K562 (cell line): Measurements from ENCODE around the gene SPATA19. TPM values are rescaled to one million over a fixed set of nuclear protein-coding genes. Genes with fewer than 3 reads are reported as not detected.

Source experiments
- ATAC-seq: fragments of 200-7000 bp; cut with Tn5 transposase; 3 replicates; pipeline ENCODE4 v1.9.1; 2020; ENCODE audit warnings: moderate library complexity
- BruUV-seq: library from RNA; stranded (reverse); fragments of 400-500 nt; replicated peaks from 2 replicates; lab custom pipeline; 2021; lab: Mats Ljungman, UMichigan
- CTCF ChIA-PET: fragments of 300-600 bp; formaldehyde crosslinking; extraction: SDS; loops from one replicate; lab custom pipeline; 2021; ENCODE audit warnings: low intra/inter-chr PET ratio; lab: Yijun Ruan, JAX
- POLR2A ChIA-PET: fragments of 300-600, 350-650 bp; sonication (Branson Sonifier 250); formaldehyde crosslinking; extraction: SDS; loops from one replicate; lab custom pipeline; 2021; ENCODE audit warnings: antibody characterized with exemption, inconsistent platforms; lab: Yijun Ruan, JAX
- DNase-seq, 4 experiments: peaks; one replicate each; pipeline versions ENCODE4 v3.0.0 to v3.0.0-alpha.2; 2011 to 2018; ENCODE audit warnings: low spot score in 3 of 4, mixed read lengths in 3 of 4; ENCODE audit errors: extremely low read depth in 1 of 4
- FAIRE-seq: peaks from 2 replicates; lab custom pipeline; 2011; peaks lifted over from hg19 to GRCh38; lab: Jason Lieb, UNC
- H2AFZ ChIP-seq: 2 replicates; pipeline ENCODE4 v1.6.0; 2011; ENCODE audit warnings: low read depth, low read length, control low read depth, inconsistent platforms
- H3K27ac ChIP-seq: fragments of 200-600 bp; 3 replicates; pipeline ENCODE4 v1.8.0; 2011; ENCODE audit warnings: low read depth, mild to moderate bottlenecking, control low read depth, inconsistent platforms, low read length, moderate library complexity, mixed read lengths; ENCODE audit errors: extremely low read depth
- H3K27me3 ChIP-seq, 2 experiments: fragments of 300-600 bp in 1 of 2; 2 replicates in 1 of 2; 3 replicates in 1 of 2; pipeline versions ENCODE4 v1.6.0 to v1.8.0; 2011; ENCODE audit warnings: inconsistent platforms in 2 of 2, low read length in 2 of 2, mild to moderate bottlenecking in 1 of 2, mixed read lengths in 1 of 2, moderate library complexity in 1 of 2; ENCODE audit not compliant: control insufficient read depth in 2 of 2, insufficient read depth in 2 of 2
- H3K36me3 ChIP-seq: fragments of 300-600 bp; 3 replicates; pipeline ENCODE4 v1.8.0; 2011; ENCODE audit warnings: mild to moderate bottlenecking, low read length, inconsistent platforms; ENCODE audit not compliant: control insufficient read depth, insufficient read depth
- H3K4me1 ChIP-seq, 2 experiments: fragments of 200-600 bp in 1 of 2; replicated peaks in 1 of 2; 2 replicates in 1 of 2; 3 replicates in 1 of 2; pipeline versions ENCODE4 v1.5.1 to v1.8.0; 2011; ENCODE audit warnings: inconsistent platforms in 2 of 2, low read length in 2 of 2, mild to moderate bottlenecking in 1 of 2, mixed read lengths in 1 of 2, moderate library complexity in 1 of 2; ENCODE audit not compliant: control insufficient read depth in 2 of 2, insufficient read depth in 2 of 2
- H3K4me2 ChIP-seq: 2 replicates; pipeline ENCODE4 v1.6.1; 2011; ENCODE audit warnings: low read length, control low read depth, inconsistent platforms, mixed read lengths; ENCODE audit not compliant: insufficient read depth
- H3K4me3 ChIP-seq: fragments of 200-600 bp; sonication (generic), shearing (Covaris generic); 2 replicates; pipeline ENCODE4 v1.5.1; 2016; ENCODE audit warnings: control low read depth, inconsistent platforms
- H3K79me2 ChIP-seq: fragments of 200-600 bp; 3 replicates; pipeline ENCODE4 v1.8.0; 2011; ENCODE audit warnings: low read length, inconsistent platforms; ENCODE audit not compliant: control insufficient read depth, insufficient read depth
- H3K9ac ChIP-seq, 2 experiments: 2 replicates each; pipeline versions ENCODE4 v1.6.0 to v1.6.1; 2011; ENCODE audit warnings: low read depth in 2 of 2, low read length in 2 of 2, control low read depth in 1 of 2, inconsistent platforms in 1 of 2, mild to moderate bottlenecking in 1 of 2, mixed read lengths in 1 of 2; ENCODE audit not compliant: insufficient read depth in 1 of 2
- H3K9me1 ChIP-seq: one replicate; pipeline ENCODE4 v1.6.0; 2011; ENCODE audit warnings: inconsistent platforms, mild to moderate bottlenecking, low read length, moderate library complexity; ENCODE audit not compliant: control insufficient read depth, insufficient read depth
- H3K9me3 ChIP-seq: replicated peaks from 2 replicates; pipeline ENCODE4 v1.5.1; 2011; ENCODE audit warnings: low read depth, low read length, inconsistent platforms; ENCODE audit not compliant: control insufficient read depth, insufficient read depth
- H4K20me1 ChIP-seq: replicated peaks from 2 replicates; pipeline ENCODE4 v1.6.1; 2011; ENCODE audit warnings: low read length, inconsistent platforms, mixed read lengths; ENCODE audit not compliant: control insufficient read depth, insufficient read depth
- GATAD2B ChIP-seq: fragments of 450-650 bp; IDR thresholded peaks from 2 replicates; pipeline ENCODE4 v1.6.1; 2017; ENCODE audit warnings: mild to moderate bottlenecking, borderline replicate concordance
- MAX ChIP-seq: sonication (generic); formaldehyde crosslinking; IDR thresholded peaks from 2 replicates; pipeline ENCODE4 v1.9.0; 2022; ENCODE audit warnings: mild to moderate bottlenecking, missing genetic modification reagents
- NFATC3 ChIP-seq: fragments of 450-650 bp; IDR thresholded peaks from 2 replicates; pipeline ENCODE4 v1.6.1; 2017; ENCODE audit warnings: mild to moderate bottlenecking
- POLR2H ChIP-seq: IDR thresholded peaks from 2 replicates; pipeline ENCODE4 v1.6.1; 2016; ENCODE audit warnings: missing genetic modification characterization, low read depth, mild to moderate bottlenecking, control low read depth, missing compliant biosample characterization, moderate library complexity
- RHOXF2B ChIP-seq: fragments of 250-450 bp; sonication (Bioruptor Pico); conservative IDR thresholded peaks from 2 replicates; pipeline ENCODE4 v1.5.1; 2021
- SAFB ChIP-seq: fragments of 200-400 bp; formaldehyde crosslinking; IDR thresholded peaks from 2 replicates; pipeline ENCODE4 v1.6.1; 2017; ENCODE audit warnings: low read depth, low read length, borderline replicate concordance
- SMAD1 ChIP-seq: fragments of 150-350 bp; IDR thresholded peaks from 2 replicates; pipeline ENCODE4 v1.6.1; 2014; ENCODE audit warnings: low read length, low read depth; ENCODE audit not compliant: partially characterized antibody
- SRSF7 ChIP-seq: fragments of 200-400 bp; formaldehyde crosslinking; optimal IDR thresholded peaks from 2 replicates; pipeline ENCODE3; 2017; ENCODE audit warnings: mild to moderate bottlenecking, low read depth, low read length
- TAF7 ChIP-seq: fragments of 450-650 bp; IDR thresholded peaks from 2 replicates; pipeline ENCODE4 v1.6.1; 2016; ENCODE audit warnings: missing genetic modification characterization, missing compliant biosample characterization
- TEAD2 ChIP-seq: fragments of 450-650 bp; IDR thresholded peaks from 2 replicates; pipeline ENCODE4 v1.6.1; 2016; ENCODE audit warnings: missing genetic modification characterization, control low read depth, missing compliant biosample characterization
- TOE1 ChIP-seq, 2 experiments: fragments of 450-650 bp in 1 of 2; sonication (generic) in 1 of 2; formaldehyde crosslinking in 1 of 2; IDR thresholded peaks; 2 replicates each; pipeline versions ENCODE4 v1.7.1 to v1.8.0; 2016 to 2022; ENCODE audit warnings: borderline replicate concordance in 2 of 2, mild to moderate bottlenecking in 2 of 2, antibody characterized with exemption in 1 of 2, inconsistent platforms in 1 of 2, low read depth in 1 of 2, missing genetic modification reagents in 1 of 2, moderate library complexity in 1 of 2
- ZNF41 ChIP-seq: fragments of 250-450 bp; sonication (Bioruptor Pico); conservative IDR thresholded peaks from 2 replicates; pipeline ENCODE4 v1.4.0; 2020; ENCODE audit warnings: mild to moderate bottlenecking
- ZZZ3 ChIP-seq: fragments of 450-650 bp; IDR thresholded peaks from 2 replicates; pipeline ENCODE4 v1.6.1; 2016; ENCODE audit warnings: antibody characterized with exemption, mild to moderate bottlenecking, moderate library complexity
- WGBS: fragments of 100-300 bp; shearing (Covaris generic); methylation state at CpG from one replicate; pipeline ENCODE4 v1.1.6; 2016; ENCODE audit warnings: low coverage, mixed read lengths; ENCODE audit not compliant: insufficient coverage; ENCODE audit errors: missing lambda C conversion rate; 5-methylcytosine and 5-hydroxymethylcytosine counted together
- in situ Hi-C: fragments of 300-500 bp; cut with MboI; formaldehyde crosslinking; loops from 4 replicates; pipeline ENCODE4 v1.15.0; 2018; ENCODE audit warnings: inconsistent platforms, mixed read lengths
- intact Hi-C: fragments of 100-400 bp; cut with micrococcal nuclease; formaldehyde crosslinking; loops from 2 replicates; pipeline ENCODE4 v1.14.2; 2022
- polyA plus RNA-seq, 8 experiments: library from polyadenylated mRNA; depleted of rRNA in 4 of 8; stranded (reverse) in 5 of 8; unstranded in 3 of 8; fragments of >200 nt; fragmentation: Nextera tagmentation in 2 of 8; fragmentation: Illumina TruSeq in 1 of 8; extraction: Ambion mirVana in 2 of 8; extraction: Trizol in 1 of 8; gene quantifications; 2 replicates each; pipeline versions ENCODE4 v1.2.1 to v1.2.3, GENCODE V29; 2011 to 2014; ENCODE audit warnings: inconsistent platforms in 1 of 8, missing spikeins in 1 of 8
- total RNA-seq, 7 experiments: library from RNA; depleted of rRNA in 6 of 7; stranded (reverse); fragments of >200 nt in 6 of 7; fragmentation: Illumina TruSeq in 2 of 7; extraction: Trizol in 2 of 7; gene quantifications; 2 replicates each; pipeline versions ENCODE4 v1.2.1 to v1.2.3, GENCODE V29; 2011 to 2021; ENCODE audit warnings: low replicate concordance in 1 of 7
- TF ChIP-seq, protein P1 (sequence below): fragments of 200-400 bp; formaldehyde crosslinking; IDR thresholded peaks from 2 replicates; pipeline ENCODE4 v1.6.1; 2017; ENCODE audit warnings: mild to moderate bottlenecking, low read depth, low read length, moderate library complexity
- TF ChIP-seq, protein P2 (sequence below): fragments of 450-650 bp; formaldehyde crosslinking; IDR thresholded peaks from 2 replicates; pipeline ENCODE4 v1.4.0; 2020; ENCODE audit warnings: mild to moderate bottlenecking, mixed read lengths
- TF ChIP-seq, protein P3 (sequence below): fragments of 250-450 bp; sonication (Bioruptor Pico); IDR thresholded peaks from 2 replicates; pipeline ENCODE4 v1.8.0; 2022; ENCODE audit warnings: inconsistent platforms, mild to moderate bottlenecking, moderate library complexity, borderline replicate concordance

The SPATA19 gene
- total and polyA plus RNA-seq, 9 of the 15 experiments (the other 6 are each of a cell fraction or from before 2014, with no cell fraction given) = not detected

- TF ChIP-seq TOE1 (IDR thresholded peaks at IDR 0.05; ENCODE audit: borderline replicate concordance) (no peak), TOE1 (CRISPR knock-in tag; IDR thresholded peaks at IDR 0.05; ENCODE audit: borderline replicate concordance, low read depth) (no peak), GATAD2B (no peak)
Observed at GRCh38 chr11:133823614-133824013, 21.7 kb downstream of the SPATA19 start (continued).

GRCh38 chr11:133823211-133823610 is 22.1 kb downstream of the SPATA19 start:
- ChIA-PET CTCF (no interaction called here), POLR2A (no interaction called here)
- BruUV-seq = no TSS peak
- WGBS = 0% methylated on average over 5 of the region's 6 CpGs
- Histone ChIP-seq H3K4me3 (no peak overlapping the region), H3K36me3 (no peaks in the 10 kb centered on the region), H3K9me1 (no peaks in the 10 kb centered on the region), H3K4me2 (no peak overlapping the region), H3K79me2 (no peaks in the 10 kb centered on the region), H4K20me1 (no peaks in the 10 kb centered on the region), H3K4me1 (no peaks in the 10 kb centered on the region), H2AFZ (no peak overlapping the region), H3K27me3 (no peaks in the 10 kb centered on the region), H3K9ac (no peak overlapping the region), H3K9me3 (no peaks in the 10 kb centered on the region), H3K27ac (no peak overlapping the region)
- no peak for FAIRE-seq
- intact Hi-C loops (loop anchor here (5.0 to 10.0 kb wide), 2 partner anchors 248 to 741 kb away; no protein-coding TSS in a partner anchor), in situ Hi-C loops (loop anchor here (10.0 kb wide), 1 partner anchor 748 kb away; no protein-coding TSS in a partner anchor)
- DNase-seq = no peak
- no peak for ATAC-seq
- TF ChIP-seq TAF7 (tag) (no peak), SAFB (no peak), TEAD2 (tag) (no peak), MAX (CRISPR knock-in tag) (no peak), ZNF41 (CRISPR knock-in tag) (no peak), ZZZ3 (no peak), NFATC3 (no peak), RHOXF2B (no peak), POLR2H (tag) (no peak), SMAD1 (no peak), SRSF7 (no peak)
- TF ChIP-seq, protein P1, sequence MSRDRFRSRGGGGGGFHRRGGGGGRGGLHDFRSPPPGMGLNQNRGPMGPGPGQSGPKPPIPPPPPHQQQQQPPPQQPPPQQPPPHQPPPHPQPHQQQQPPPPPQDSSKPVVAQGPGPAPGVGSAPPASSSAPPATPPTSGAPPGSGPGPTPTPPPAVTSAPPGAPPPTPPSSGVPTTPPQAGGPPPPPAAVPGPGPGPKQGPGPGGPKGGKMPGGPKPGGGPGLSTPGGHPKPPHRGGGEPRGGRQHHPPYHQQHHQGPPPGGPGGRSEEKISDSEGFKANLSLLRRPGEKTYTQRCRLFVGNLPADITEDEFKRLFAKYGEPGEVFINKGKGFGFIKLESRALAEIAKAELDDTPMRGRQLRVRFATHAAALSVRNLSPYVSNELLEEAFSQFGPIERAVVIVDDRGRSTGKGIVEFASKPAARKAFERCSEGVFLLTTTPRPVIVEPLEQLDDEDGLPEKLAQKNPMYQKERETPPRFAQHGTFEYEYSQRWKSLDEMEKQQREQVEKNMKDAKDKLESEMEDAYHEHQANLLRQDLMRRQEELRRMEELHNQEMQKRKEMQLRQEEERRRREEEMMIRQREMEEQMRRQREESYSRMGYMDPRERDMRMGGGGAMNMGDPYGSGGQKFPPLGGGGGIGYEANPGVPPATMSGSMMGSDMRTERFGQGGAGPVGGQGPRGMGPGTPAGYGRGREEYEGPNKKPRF = no peak
- TF ChIP-seq, protein P2, sequence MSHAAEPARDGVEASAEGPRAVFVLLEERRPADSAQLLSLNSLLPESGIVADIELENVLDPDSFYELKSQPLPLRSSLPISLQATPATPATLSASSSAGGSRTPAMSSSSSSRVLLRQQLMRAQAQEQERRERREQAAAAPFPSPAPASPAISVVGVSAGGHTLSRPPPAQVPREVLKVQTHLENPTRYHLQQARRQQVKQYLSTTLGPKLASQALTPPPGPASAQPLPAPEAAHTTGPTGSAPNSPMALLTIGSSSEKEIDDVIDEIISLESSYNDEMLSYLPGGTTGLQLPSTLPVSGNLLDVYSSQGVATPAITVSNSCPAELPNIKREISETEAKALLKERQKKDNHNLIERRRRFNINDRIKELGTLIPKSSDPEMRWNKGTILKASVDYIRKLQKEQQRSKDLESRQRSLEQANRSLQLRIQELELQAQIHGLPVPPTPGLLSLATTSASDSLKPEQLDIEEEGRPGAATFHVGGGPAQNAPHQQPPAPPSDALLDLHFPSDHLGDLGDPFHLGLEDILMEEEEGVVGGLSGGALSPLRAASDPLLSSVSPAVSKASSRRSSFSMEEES (CRISPR knock-in tag) = no peak
- TF ChIP-seq, protein P3, sequence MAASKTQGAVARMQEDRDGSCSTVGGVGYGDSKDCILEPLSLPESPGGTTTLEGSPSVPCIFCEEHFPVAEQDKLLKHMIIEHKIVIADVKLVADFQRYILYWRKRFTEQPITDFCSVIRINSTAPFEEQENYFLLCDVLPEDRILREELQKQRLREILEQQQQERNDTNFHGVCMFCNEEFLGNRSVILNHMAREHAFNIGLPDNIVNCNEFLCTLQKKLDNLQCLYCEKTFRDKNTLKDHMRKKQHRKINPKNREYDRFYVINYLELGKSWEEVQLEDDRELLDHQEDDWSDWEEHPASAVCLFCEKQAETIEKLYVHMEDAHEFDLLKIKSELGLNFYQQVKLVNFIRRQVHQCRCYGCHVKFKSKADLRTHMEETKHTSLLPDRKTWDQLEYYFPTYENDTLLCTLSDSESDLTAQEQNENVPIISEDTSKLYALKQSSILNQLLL = no peak
